ENCODE measurements around the gene LYRM7.
"Not testable (repeated sequence)": the region's sequence is repeated elsewhere in the genome, so short reads cannot be mapped to it uniquely, and the experiment has no call there.

LYRM7 gene

GRCh38 chr5:131180407-131180806 is 9.7 kb downstream of the LYRM7 start:
- no peak for DNase-seq (ENCODE audit: low read depth)

- DNase-seq (ENCODE audit: low read depth): no peak
Measured at GRCh38 chr5:131182839-131183238, 12.1 kb downstream of the LYRM7 start.

GRCh38 chr5:131185523-131186104 is 14.9 kb downstream of the LYRM7 start:
- DNase-seq (ENCODE audit: low read depth): no peak

GRCh38 chr5:131186561-131187256 is 16.0 kb downstream of the LYRM7 start:
- no peak for DNase-seq (ENCODE audit: low read depth)

GRCh38 chr5:131193106-131193505 is 22.4 kb downstream of the LYRM7 start:
- DNase-seq (ENCODE audit: low read depth): no peak

- DNase-seq (ENCODE audit: low read depth): not testable (repeated sequence)
Measured at GRCh38 chr5:131193897-131194296, 23.2 kb downstream of the LYRM7 start.

- no peak for DNase-seq (ENCODE audit: low read depth)
Measured at GRCh38 chr5:131194725-131195124, 24.0 kb downstream of the LYRM7 start.

GRCh38 chr5:131195696-131196095 is 25.0 kb downstream of the LYRM7 start:
- no peak for DNase-seq (ENCODE audit: low read depth)

- DNase-seq (ENCODE audit: low read depth): no peak
Measured at GRCh38 chr5:131196331-131196730, 25.6 kb downstream of the LYRM7 start.

- DNase-seq (ENCODE audit: low read depth): peak; percentile 58
Measured at GRCh38 chr5:131198625-131199024, 27.9 kb downstream of the LYRM7 start.

GRCh38 chr5:131200560-131200959 is 29.8 kb downstream of the LYRM7 start:
- no peak for DNase-seq (ENCODE audit: low read depth)

GRCh38 chr5:131204964-131205363 is 34.2 kb downstream of the LYRM7 start:
- no peak for DNase-seq (ENCODE audit: low read depth)

- no peak for DNase-seq (ENCODE audit: low read depth)
Measured at GRCh38 chr5:131206061-131206460, 35.3 kb downstream of the LYRM7 start.

GRCh38 chr5:131206772-131207171 is 36.0 kb downstream of the LYRM7 start:
- DNase-seq (ENCODE audit: low read depth): no peak

- no peak for DNase-seq (ENCODE audit: low read depth)
Measured at GRCh38 chr5:131209175-131209505, 38.4 kb downstream of the LYRM7 start.

- no peak for DNase-seq (ENCODE audit: low read depth)
Measured at GRCh38 chr5:131209506-131210150, 38.9 kb downstream of the LYRM7 start.

- DNase-seq (ENCODE audit: low read depth): no peak
Measured at GRCh38 chr5:131210151-131210510, 39.4 kb downstream of the LYRM7 start.

- no peak for DNase-seq (ENCODE audit: low read depth)
Measured at GRCh38 chr5:131211669-131212068, 40.9 kb downstream of the LYRM7 start.

- no peak for DNase-seq (ENCODE audit: low read depth)
Measured at GRCh38 chr5:131212471-131213021, 41.8 kb downstream of the LYRM7 start.

GRCh38 chr5:131214609-131215227 is 44.0 kb downstream of the LYRM7 start:
- no peak for DNase-seq (ENCODE audit: low read depth)

- no peak for DNase-seq (ENCODE audit: low read depth)
Measured at GRCh38 chr5:131217791-131218190, 47.0 kb downstream of the LYRM7 start.

GRCh38 chr5:131218392-131218791 is 47.6 kb downstream of the LYRM7 start:
- DNase-seq (ENCODE audit: low read depth): peak; percentile 41

- DNase-seq (ENCODE audit: low read depth): no peak
Measured at GRCh38 chr5:131220566-131220965, 49.8 kb downstream of the LYRM7 start.
